Smooth muscle cell (in vitro differentiated cells): ENCODE data around the gene SLC35F4. TPM values are rescaled to one million over a fixed set of nuclear protein-coding genes. Genes with fewer than 3 reads are reported as not detected.

Experiments used
- DNase-seq: peaks from one replicate; lab custom pipeline; 2025; ENCODE audit not compliant: unreplicated experiment; lab: John Stamatoyannopoulos, UW
- H2AFZ ChIP-seq: fragments of 200-600 bp; sonication (generic); 2 replicates; pipeline ENCODE4 v1.6.0; 2016; ENCODE audit warnings: antibody characterized with exemption, low read depth, mild to moderate bottlenecking
- H3F3A ChIP-seq: fragments of 200-600 bp; sonication (generic); 2 replicates; pipeline ENCODE4 v1.6.0; 2017; ENCODE audit warnings: antibody characterized with exemption, low read depth
- H3K27ac ChIP-seq: fragments of 200-600 bp; sonication (generic); 2 replicates; pipeline ENCODE4 v1.5.1; 2016; ENCODE audit warnings: low read depth, mild to moderate bottlenecking
- H3K27me3 ChIP-seq: fragments of 200-600 bp; sonication (generic); 2 replicates; pipeline ENCODE4 v1.6.1; 2016; ENCODE audit warnings: low read depth, mild to moderate bottlenecking
- H3K36me3 ChIP-seq: fragments of 200-600 bp; sonication (generic); 2 replicates; pipeline ENCODE4 v1.5.1; 2016; ENCODE audit warnings: low read depth
- H3K4me1 ChIP-seq: fragments of 200-600 bp; sonication (generic); 2 replicates; pipeline ENCODE4 v1.5.1; 2016; ENCODE audit warnings: low read depth
- H3K4me2 ChIP-seq: fragments of 200-600 bp; sonication (generic); 2 replicates; pipeline ENCODE4 v1.6.0; 2016; ENCODE audit warnings: mild to moderate bottlenecking
- H3K4me3 ChIP-seq: fragments of 200-600 bp; sonication (generic); 2 replicates; pipeline ENCODE4 v1.5.1; 2016; ENCODE audit warnings: mild to moderate bottlenecking
- H3K79me2 ChIP-seq: fragments of 200-600 bp; sonication (generic); 2 replicates; pipeline ENCODE4 v1.6.0; 2016; ENCODE audit warnings: low read depth, mild to moderate bottlenecking
- H3K9ac ChIP-seq: fragments of 200-600 bp; sonication (generic); 2 replicates; pipeline ENCODE4 v1.6.0; 2016; ENCODE audit warnings: low read depth
- H3K9me3 ChIP-seq: fragments of 200-600 bp; sonication (generic); replicated peaks from 2 replicates; pipeline ENCODE4 v1.5.1; 2016; ENCODE audit warnings: low read depth
- H4K20me1 ChIP-seq: fragments of 200-600 bp; sonication (generic); 2 replicates; pipeline ENCODE4 v1.6.0; 2016; ENCODE audit warnings: low read depth
- CTCF ChIP-seq: fragments of 200-600 bp; sonication (generic); IDR thresholded peaks from 2 replicates; pipeline ENCODE4 v1.5.1; 2017; ENCODE audit warnings: borderline replicate concordance, mild to moderate bottlenecking, antibody characterized with exemption; ENCODE audit not compliant: insufficient read depth, poor library complexity, severe bottlenecking
- WGBS: methylation state at CpG from one replicate; pipeline ENCODE4 v1.1.7; 2016; ENCODE audit warnings: low lambda C conversion rate; 5-methylcytosine and 5-hydroxymethylcytosine counted together
- polyA plus RNA-seq: library from polyadenylated mRNA; unstranded; fragments of >200 nt; fragmentation: Nextera tagmentation; extraction: Ambion mirVana; gene quantifications from 2 replicates; pipeline ENCODE4 v1.2.1, GENCODE V29; 2016
- total RNA-seq: library from RNA; depleted of rRNA; stranded (reverse); fragments of >200 nt; gene quantifications from 2 replicates; pipeline ENCODE4 v1.2.3, GENCODE V29; 2014

Gene SLC35F4
- total and polyA plus RNA-seq, 2 experiments from 2014 or later = not detected

GRCh38 chr14:57751400-57751799 lies 114.5 kb downstream of the SLC35F4 start:
- H3K4me3 ChIP-seq = no peak overlapping the region
- H3K4me2 ChIP-seq = no peak overlapping the region
- no peaks in the 10 kb centered on the region for H4K20me1 ChIP-seq
- no peaks in the 10 kb centered on the region for H3K27me3 ChIP-seq
- H3K9me3 ChIP-seq = no peaks in the 10 kb centered on the region
- no peaks in the 10 kb centered on the region for H3K36me3 ChIP-seq
- no peak overlapping the region for H3K27ac ChIP-seq
- DNase-seq = no peak
- no peak overlapping the region for H3K9ac ChIP-seq
- WGBS = 83% methylated on average over 3 of the region's 3 CpGs
- H2AFZ ChIP-seq = no peak overlapping the region
- no peaks in the 10 kb centered on the region for H3K79me2 ChIP-seq
- H3F3A ChIP-seq = no peaks in the 10 kb centered on the region
- H3K4me1 ChIP-seq = no peaks in the 10 kb centered on the region
- TF ChIP-seq CTCF = no peak

- H3K79me2 ChIP-seq = no peaks in the 10 kb centered on the region
- H2AFZ ChIP-seq = no peak overlapping the region
- no peaks in the 10 kb centered on the region for H3F3A ChIP-seq
- no peaks in the 10 kb centered on the region for H3K36me3 ChIP-seq
- 80% methylated on average over 3 of the region's 3 CpGs for WGBS
- no peak for TF ChIP-seq CTCF
- H3K4me2 ChIP-seq = no peak overlapping the region
- no peak overlapping the region for H3K9ac ChIP-seq
- H3K27me3 ChIP-seq = no peaks in the 10 kb centered on the region
- H4K20me1 ChIP-seq = no peaks in the 10 kb centered on the region
- H3K9me3 ChIP-seq = no peaks in the 10 kb centered on the region
- H3K27ac ChIP-seq = no peak overlapping the region
- no peaks in the 10 kb centered on the region for H3K4me1 ChIP-seq
- no peak overlapping the region for H3K4me3 ChIP-seq
- no peak for DNase-seq
These were observed 116.6 kb downstream of the SLC35F4 start for GRCh38 chr14:57749267-57749666.

- no peaks in the 10 kb centered on the region for H3K4me1 ChIP-seq
- no peak overlapping the region for H3K4me3 ChIP-seq
- H3K9me3 ChIP-seq = no peaks in the 10 kb centered on the region
- no peak overlapping the region for H3K4me2 ChIP-seq
- no peak overlapping the region for H3K27ac ChIP-seq
- no peak for TF ChIP-seq CTCF
- no peak for DNase-seq
- no peaks in the 10 kb centered on the region for H3K36me3 ChIP-seq
- no peak overlapping the region for H3K9ac ChIP-seq
- H2AFZ ChIP-seq = no peak overlapping the region
- H3K27me3 ChIP-seq = no peaks in the 10 kb centered on the region
- H3F3A ChIP-seq = no peaks in the 10 kb centered on the region
- no peaks in the 10 kb centered on the region for H4K20me1 ChIP-seq
- no peaks in the 10 kb centered on the region for H3K79me2 ChIP-seq
- 91% methylated on average over 1 of the region's 1 CpG for WGBS
These were observed 117.6 kb downstream of the SLC35F4 start for GRCh38 chr14:57748279-57748678.

- Histone ChIP-seq H3K36me3 (no peaks in the 10 kb centered on the region), H4K20me1 (no peaks in the 10 kb centered on the region), H2AFZ (no peak overlapping the region), H3K27me3 (no peaks in the 10 kb centered on the region), H3K4me1 (no peaks in the 10 kb centered on the region), H3K9me3 (no peaks in the 10 kb centered on the region), H3K4me2 (no peak overlapping the region), H3F3A (no peaks in the 10 kb centered on the region), H3K79me2 (no peaks in the 10 kb centered on the region), H3K9ac (no peak overlapping the region), H3K4me3 (no peak overlapping the region), H3K27ac (no peak overlapping the region)
- DNase-seq = no peak
- no peak for TF ChIP-seq CTCF
- WGBS = 86% methylated on average over 4 of the region's 4 CpGs
These were observed 118.9 kb downstream of the SLC35F4 start for GRCh38 chr14:57747036-57747435.
